GM12878 (cell line): ENCODE results near the gene KRTAP2-1. TPM values are rescaled to one million over a fixed set of nuclear protein-coding genes. Genes with fewer than 3 reads are reported as not detected.

Experiments used
- ATAC-seq: fragments of 200-7000 bp; cut with Tn5 transposase; 3 replicates; pipeline ENCODE4 v1.9.1; 2020; ENCODE audit warnings: mild to moderate bottlenecking, moderate library complexity
- BruUV-seq: library from RNA; stranded (reverse); fragments of 400-500 nt; replicated peaks from 2 replicates; lab custom pipeline; 2021; lab: Mats Ljungman, UMichigan
- CTCF ChIA-PET: fragments of 300-600 bp; sonication (Branson Sonifier 250); formaldehyde crosslinking; extraction: SDS; loops from one replicate; lab custom pipeline; 2021; ENCODE audit warnings: inconsistent platforms; lab: Yijun Ruan, JAX
- POLR2A ChIA-PET: fragments of 350-600 bp; formaldehyde crosslinking; extraction: SDS; loops from one replicate; lab custom pipeline; 2021; ENCODE audit warnings: inconsistent platforms; lab: Charles Lee
- RAD21 ChIA-PET: fragments of 300-600 bp; sonication (Branson Sonifier 250); formaldehyde crosslinking; loops from one replicate; lab custom pipeline; 2023; ENCODE audit warnings: antibody characterized with exemption; ENCODE audit not compliant: unreplicated experiment; lab: Charles Lee
- SMC1A ChIA-PET: fragments of 300-600 bp; sonication (Branson Sonifier 250); formaldehyde crosslinking; loops from one replicate; lab custom pipeline; 2023; ENCODE audit not compliant: unreplicated experiment, uncharacterized antibody; lab: Charles Lee
- DNase-seq: peaks from one replicate; pipeline ENCODE4 v3.0.0-alpha.2; 2011; ENCODE audit warnings: low read depth, low spot score
- FAIRE-seq: peaks from 3 replicates; lab custom pipeline; 2011; peaks lifted over from hg19 to GRCh38; lab: Jason Lieb, UNC
- H2AFZ ChIP-seq: 2 replicates; pipeline ENCODE4 v1.6.0; 2011; ENCODE audit warnings: low read depth, low read length, control low read depth; ENCODE audit not compliant: control insufficient read depth
- H3K27ac ChIP-seq: 2 replicates; pipeline ENCODE4 v1.5.1; 2011; ENCODE audit warnings: control low read depth; ENCODE audit not compliant: control insufficient read depth, insufficient read depth
- H3K27me3 ChIP-seq, 2 experiments: replicated peaks in 1 of 2; 2 replicates each; pipeline versions ENCODE4 v1.6.0 to v1.6.1; 2011; ENCODE audit warnings: low read length in 1 of 2; ENCODE audit not compliant: control insufficient read depth in 2 of 2, insufficient read depth in 2 of 2
- H3K36me3 ChIP-seq, 2 experiments: 2 replicates each; pipeline ENCODE4 v1.5.1; 2011; ENCODE audit warnings: low read length in 1 of 2; ENCODE audit not compliant: control insufficient read depth in 2 of 2, insufficient read depth in 2 of 2
- H3K4me1 ChIP-seq: 2 replicates; pipeline ENCODE4 v1.6.1; 2011; ENCODE audit warnings: mild to moderate bottlenecking, low read length, moderate library complexity, mixed read lengths; ENCODE audit not compliant: control insufficient read depth, insufficient read depth
- H3K4me2 ChIP-seq: 2 replicates; pipeline ENCODE4 v1.6.0; 2011; ENCODE audit warnings: control low read depth; ENCODE audit not compliant: control insufficient read depth, insufficient read depth
- H3K4me3 ChIP-seq: fragments of 200-600 bp; sonication (generic); 2 replicates; pipeline ENCODE4 v1.5.1; 2016
- H3K79me2 ChIP-seq: 2 replicates; pipeline ENCODE4 v1.6.0; 2011; ENCODE audit warnings: low read length; ENCODE audit not compliant: control insufficient read depth, insufficient read depth
- H3K9ac ChIP-seq: 2 replicates; pipeline ENCODE4 v1.8.0; 2011; ENCODE audit warnings: low read length, control low read depth, mixed read lengths; ENCODE audit not compliant: control insufficient read depth, insufficient read depth
- H3K9me3 ChIP-seq: replicated peaks from 3 replicates; pipeline ENCODE4 v1.5.1; 2011; ENCODE audit warnings: mild to moderate bottlenecking, low read length; ENCODE audit not compliant: control insufficient read depth, insufficient read depth
- H4K20me1 ChIP-seq: 2 replicates; pipeline ENCODE4 v1.6.0; 2011; ENCODE audit not compliant: control insufficient read depth, insufficient read depth
- CHD1 ChIP-seq: IDR thresholded peaks from 2 replicates; pipeline ENCODE4 v1.6.1; 2012; ENCODE audit warnings: low read depth, low read length, improper control_type of control experiment
- DPF2 ChIP-seq: fragments of 450-650 bp; IDR thresholded peaks from 2 replicates; pipeline ENCODE4 v1.6.1; 2017; ENCODE audit warnings: mild to moderate bottlenecking
- EED ChIP-seq: sonication (generic); IDR thresholded peaks from 2 replicates; pipeline ENCODE4 v1.6.1; 2016; ENCODE audit warnings: antibody characterized with exemption, low read depth
- ESRRA ChIP-seq: IDR thresholded peaks from 2 replicates; pipeline ENCODE4 v1.6.1; 2012; ENCODE audit warnings: mild to moderate bottlenecking, low read length, improper control_type of control experiment
- FOXK2 ChIP-seq: fragments of 450-650 bp; IDR thresholded peaks from 2 replicates; pipeline ENCODE4 v1.6.1; 2017; ENCODE audit warnings: mild to moderate bottlenecking, moderate library complexity
- GATAD2B ChIP-seq: fragments of 450-650 bp; conservative IDR thresholded peaks from 2 replicates; pipeline ENCODE4 v1.6.1; 2017; ENCODE audit warnings: low read depth, mild to moderate bottlenecking, moderate library complexity
- HDAC6 ChIP-seq: fragments of 200-600 bp; sonication (generic); IDR thresholded peaks from one replicate; pipeline ENCODE4 v1.8.0; 2017; ENCODE audit warnings: antibody characterized with exemption; ENCODE audit not compliant: unreplicated experiment
- IKZF2 ChIP-seq, 2 experiments: fragments of 450-650 bp; IDR thresholded peaks; 2 replicates each; pipeline ENCODE4 v1.6.1; 2017; ENCODE audit warnings: mild to moderate bottlenecking in 2 of 2, moderate library complexity in 2 of 2
- RBBP5 ChIP-seq: fragments of 200-600 bp; sonication (generic); conservative IDR thresholded peaks from 2 replicates; pipeline ENCODE4 v1.6.1; 2016
- SMARCA5 ChIP-seq: fragments of 450-650 bp; IDR thresholded peaks from 2 replicates; pipeline ENCODE4 v1.6.1; 2017; ENCODE audit warnings: mild to moderate bottlenecking
- SUPT20H ChIP-seq: IDR thresholded peaks from 2 replicates; pipeline ENCODE4 v1.6.1; 2011; ENCODE audit warnings: low read depth, mild to moderate bottlenecking, low read length, moderate library complexity, borderline replicate concordance; ENCODE audit not compliant: control insufficient read depth
- TARDBP ChIP-seq: IDR thresholded peaks from 2 replicates; pipeline ENCODE4 v1.6.1; 2016; ENCODE audit warnings: borderline replicate concordance
- WGBS: methylation state at CpG from one replicate; pipeline ENCODE4 v1.1.6; 2016; ENCODE audit warnings: low lambda C conversion rate; ENCODE audit not compliant: insufficient replicate concordance, insufficient coverage; ENCODE audit errors: missing lambda C conversion rate; 5-methylcytosine and 5-hydroxymethylcytosine counted together
- in situ Hi-C: fragments of 300-500 bp; cut with MboI; formaldehyde crosslinking; loops from 9 replicates; pipeline ENCODE4 v1.14.3; 2018; ENCODE audit warnings: mixed read lengths
- intact Hi-C: fragments of 100-400 bp; cut with micrococcal nuclease; formaldehyde crosslinking; loops from one replicate; pipeline ENCODE4 v1.14.2; 2022; ENCODE audit not compliant: unreplicated experiment
- polyA plus RNA-seq, 11 experiments: library from polyadenylated mRNA; depleted of rRNA in 4 of 11; unstranded in 6 of 11; stranded (reverse) in 5 of 11; fragments of >200 nt; fragmentation: Nextera tagmentation in 4 of 11; fragmentation: Illumina TruSeq in 1 of 11; extraction: Ambion mirVana in 4 of 11; extraction: Trizol in 1 of 11; gene quantifications; 1 replicate in 1 of 11; 2 replicates in 10 of 11; pipeline versions ENCODE4 v1.2.1 to v1.2.3, GENCODE V29; 2011 to 2016; ENCODE audit warnings: inconsistent platforms in 2 of 11, missing spikeins in 2 of 11, low read depth in 1 of 11
- total RNA-seq, 4 experiments: library from RNA; depleted of rRNA in 3 of 4; stranded (reverse); fragments of >200 nt in 3 of 4; fragmentation: Illumina TruSeq in 1 of 4; extraction: Trizol in 1 of 4; gene quantifications; 2 replicates each; pipeline versions ENCODE4 v1.2.1 to v1.2.3, GENCODE V29; 2013 to 2021

KRTAP2-1 gene
- total and polyA plus RNA-seq, 10 of the 15 experiments (the other 5 are each of a cell fraction or from before 2014, with no cell fraction given) = not detected

GRCh38 chr17:41012326-41013120, 34.6 kb downstream of the KRTAP2-1 start:
- Histone ChIP-seq H3K4me3 (no peak overlapping the region), H3K79me2 (no peaks in the 10 kb centered on the region), H3K9me3 (no peaks in the 10 kb centered on the region), H3K4me1 (no peaks in the 10 kb centered on the region), H3K9ac (no peak overlapping the region), H3K27ac (no peak overlapping the region), H3K4me2 (no peak overlapping the region), H4K20me1 (no peaks in the 10 kb centered on the region), H2AFZ (no peak overlapping the region), H3K36me3 (no peaks in the 10 kb centered on the region), H3K27me3 (peaks cover 0 to 3% of the 10 kb centered on the region in 2 experiments; a peak in 2 of 4 replicates)
- in situ Hi-C loops (no loop called here), intact Hi-C loops (no loop called here)
- ChIA-PET CTCF (no interaction called here), POLR2A (no interaction called here), RAD21 (no interaction called here), SMC1A (no interaction called here)
- FAIRE-seq (no peak), DNase-seq (no peak), ATAC-seq (no peak)
- BruUV-seq = no TSS peak
- 33% methylated on average over 6 of the region's 6 CpGs for WGBS
- TF ChIP-seq RBBP5 = no peak
- no peak for TF ChIP-seq IKZF2 (IDR thresholded peaks at IDR 0.05)
- TF ChIP-seq SMARCA5 = no peak
- no peak for TF ChIP-seq HDAC6
- TF ChIP-seq ESRRA = no peak
- TF ChIP-seq DPF2 = no peak
- no peak for TF ChIP-seq TARDBP
- no peak for TF ChIP-seq FOXK2
- no peak for TF ChIP-seq CHD1
- no peak for TF ChIP-seq EED
- TF ChIP-seq SUPT20H = no peak
- TF ChIP-seq GATAD2B = no peak
